HL-60 (cell line): ENCODE measurements around the gene RAB11FIP5.

Source experiments
- DNase-seq, 2 experiments: peaks; one replicate each; pipeline ENCODE4 v3.0.0-alpha.2; 2010 to 2020; ENCODE audit warnings: low read depth in 1 of 2, low spot score in 1 of 2
- H3K27ac ChIP-seq: fragments of 250-450 bp; sonication (Bioruptor Pico); replicated peaks from 2 replicates; pipeline ENCODE4 v1.5.1; 2020; ENCODE audit warnings: mild to moderate bottlenecking, moderate library complexity
- H3K27me3 ChIP-seq: fragments of 250-450 bp; sonication (Bioruptor Pico); 2 replicates; pipeline ENCODE4 v1.5.1; 2021; ENCODE audit warnings: mild to moderate bottlenecking, moderate library complexity; ENCODE audit not compliant: insufficient read depth, poor library complexity, severe bottlenecking
- H3K4me3 ChIP-seq: replicated peaks from 2 replicates; pipeline ENCODE4 v1.5.1; 2011; ENCODE audit warnings: mild to moderate bottlenecking, control low read depth, low read length; ENCODE audit not compliant: insufficient read depth
- CTCF ChIP-seq: IDR thresholded peaks from one replicate; pipeline ENCODE4 v1.5.1; 2011; ENCODE audit warnings: low read length, control low read depth, inconsistent platforms; ENCODE audit not compliant: insufficient read depth
- GABPA ChIP-seq: IDR thresholded peaks from 2 replicates; pipeline ENCODE4 v1.6.1; 2012; ENCODE audit warnings: low read depth
- POLR2AphosphoS5 ChIP-seq: IDR thresholded peaks from 2 replicates; pipeline ENCODE4 v1.6.1; 2012; ENCODE audit warnings: low read depth
- SPI1 ChIP-seq: IDR thresholded peaks from 2 replicates; pipeline ENCODE4 v1.6.1; 2012; ENCODE audit warnings: low read depth, mild to moderate bottlenecking, borderline replicate concordance
- TF ChIP-seq, protein P1 (sequence below): IDR thresholded peaks from 2 replicates; pipeline ENCODE4 v1.6.1; 2012; ENCODE audit warnings: low read depth; ENCODE audit not compliant: insufficient replicate concordance

RAB11FIP5 gene

GRCh38 chr2:73105511-73105971 is 7.2 kb downstream of the RAB11FIP5 start:
- H3K27me3 ChIP-seq = peaks cover 7% of the 10 kb centered on the region
- no peak for DNase-seq
- no peak overlapping the region for H3K4me3 ChIP-seq
- TF ChIP-seq SPI1 (no peak), CTCF (no peak), POLR2AphosphoS5 (no peak), GABPA (no peak)
- TF ChIP-seq, protein P1, sequence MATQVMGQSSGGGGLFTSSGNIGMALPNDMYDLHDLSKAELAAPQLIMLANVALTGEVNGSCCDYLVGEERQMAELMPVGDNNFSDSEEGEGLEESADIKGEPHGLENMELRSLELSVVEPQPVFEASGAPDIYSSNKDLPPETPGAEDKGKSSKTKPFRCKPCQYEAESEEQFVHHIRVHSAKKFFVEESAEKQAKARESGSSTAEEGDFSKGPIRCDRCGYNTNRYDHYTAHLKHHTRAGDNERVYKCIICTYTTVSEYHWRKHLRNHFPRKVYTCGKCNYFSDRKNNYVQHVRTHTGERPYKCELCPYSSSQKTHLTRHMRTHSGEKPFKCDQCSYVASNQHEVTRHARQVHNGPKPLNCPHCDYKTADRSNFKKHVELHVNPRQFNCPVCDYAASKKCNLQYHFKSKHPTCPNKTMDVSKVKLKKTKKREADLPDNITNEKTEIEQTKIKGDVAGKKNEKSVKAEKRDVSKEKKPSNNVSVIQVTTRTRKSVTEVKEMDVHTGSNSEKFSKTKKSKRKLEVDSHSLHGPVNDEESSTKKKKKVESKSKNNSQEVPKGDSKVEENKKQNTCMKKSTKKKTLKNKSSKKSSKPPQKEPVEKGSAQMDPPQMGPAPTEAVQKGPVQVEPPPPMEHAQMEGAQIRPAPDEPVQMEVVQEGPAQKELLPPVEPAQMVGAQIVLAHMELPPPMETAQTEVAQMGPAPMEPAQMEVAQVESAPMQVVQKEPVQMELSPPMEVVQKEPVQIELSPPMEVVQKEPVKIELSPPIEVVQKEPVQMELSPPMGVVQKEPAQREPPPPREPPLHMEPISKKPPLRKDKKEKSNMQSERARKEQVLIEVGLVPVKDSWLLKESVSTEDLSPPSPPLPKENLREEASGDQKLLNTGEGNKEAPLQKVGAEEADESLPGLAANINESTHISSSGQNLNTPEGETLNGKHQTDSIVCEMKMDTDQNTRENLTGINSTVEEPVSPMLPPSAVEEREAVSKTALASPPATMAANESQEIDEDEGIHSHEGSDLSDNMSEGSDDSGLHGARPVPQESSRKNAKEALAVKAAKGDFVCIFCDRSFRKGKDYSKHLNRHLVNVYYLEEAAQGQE = no peak
- H3K27ac ChIP-seq = no peak overlapping the region

DNA sequence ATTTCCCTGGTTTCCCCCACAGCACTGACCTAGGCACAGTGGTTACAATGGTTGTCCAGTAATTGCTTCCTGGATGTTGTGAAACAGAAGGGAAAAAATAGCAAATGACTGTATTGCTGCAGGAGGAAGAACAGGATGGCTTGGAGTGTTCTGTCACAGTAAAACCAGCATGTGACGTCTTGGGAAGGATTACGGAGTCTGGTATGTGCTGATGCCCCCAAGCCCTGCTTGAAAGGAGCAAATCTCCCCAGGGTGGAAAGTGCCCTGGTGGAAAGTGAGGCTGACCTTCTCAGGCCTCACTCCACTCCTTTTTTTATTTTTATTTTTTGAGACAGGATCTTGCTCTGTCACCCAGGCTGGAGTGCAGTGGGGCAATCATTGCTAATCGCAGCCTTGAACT is 7.8 kb downstream of the RAB11FIP5 start:
- DNase-seq = no peak
- TF ChIP-seq, protein P1 = no peak
- TF ChIP-seq CTCF (no peak), GABPA (no peak), SPI1 (no peak), POLR2AphosphoS5 (no peak)
- Histone ChIP-seq H3K27me3 (peaks cover 6% of the 10 kb centered on the region), H3K27ac (no peak overlapping the region), H3K4me3 (no peak overlapping the region)

DNA sequence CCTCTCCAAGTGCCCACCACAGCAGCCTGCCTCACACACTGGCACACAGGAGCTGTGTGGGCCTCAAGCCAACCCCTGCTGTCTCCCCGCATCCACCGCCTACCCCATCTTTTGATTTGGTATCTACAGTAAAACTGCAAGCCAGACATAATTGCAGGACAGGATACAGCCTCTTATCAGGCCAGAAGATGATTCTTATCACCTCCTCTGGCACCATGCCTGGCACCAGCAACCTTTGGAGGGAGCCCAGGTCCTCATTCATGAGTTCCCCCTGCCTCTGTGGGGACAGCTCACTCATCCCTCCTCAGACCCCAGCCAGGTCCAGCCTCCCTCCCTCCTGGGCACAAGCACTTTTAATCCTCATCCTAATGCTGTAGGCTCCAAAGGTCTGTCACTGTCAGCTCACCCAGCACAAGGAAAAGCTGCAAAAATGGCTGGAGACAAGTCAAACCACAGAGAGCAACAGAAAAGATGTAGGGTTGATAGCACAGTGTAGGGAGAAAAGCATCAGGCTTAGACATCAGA is 9.7 kb downstream of the RAB11FIP5 start:
- TF ChIP-seq GABPA (no peak), POLR2AphosphoS5 (no peak), SPI1 (no peak), CTCF (no peak)
- TF ChIP-seq, protein P1 = no peak

More for the DNA sequence above, 9.7 kb downstream of the RAB11FIP5 start:
- no peak for DNase-seq
- no peak overlapping the region for H3K4me3 ChIP-seq
- peaks cover 3% of the 10 kb centered on the region for H3K27me3 ChIP-seq
- no peak overlapping the region for H3K27ac ChIP-seq
